GM20000 (cell line): ENCODE measurements around the gene BRI3.

Experiments used
- DNase-seq: peaks from one replicate; pipeline ENCODE4 v3.0.0; 2012; ENCODE audit warnings: low spot score
- TF ChIP-seq, protein P1 (sequence below): IDR thresholded peaks from 2 replicates; pipeline ENCODE4 v1.5.1; 2012; ENCODE audit warnings: mild to moderate bottlenecking, control low read depth; ENCODE audit errors: extremely low read depth, missing control alignments

BRI3 gene

DNA sequence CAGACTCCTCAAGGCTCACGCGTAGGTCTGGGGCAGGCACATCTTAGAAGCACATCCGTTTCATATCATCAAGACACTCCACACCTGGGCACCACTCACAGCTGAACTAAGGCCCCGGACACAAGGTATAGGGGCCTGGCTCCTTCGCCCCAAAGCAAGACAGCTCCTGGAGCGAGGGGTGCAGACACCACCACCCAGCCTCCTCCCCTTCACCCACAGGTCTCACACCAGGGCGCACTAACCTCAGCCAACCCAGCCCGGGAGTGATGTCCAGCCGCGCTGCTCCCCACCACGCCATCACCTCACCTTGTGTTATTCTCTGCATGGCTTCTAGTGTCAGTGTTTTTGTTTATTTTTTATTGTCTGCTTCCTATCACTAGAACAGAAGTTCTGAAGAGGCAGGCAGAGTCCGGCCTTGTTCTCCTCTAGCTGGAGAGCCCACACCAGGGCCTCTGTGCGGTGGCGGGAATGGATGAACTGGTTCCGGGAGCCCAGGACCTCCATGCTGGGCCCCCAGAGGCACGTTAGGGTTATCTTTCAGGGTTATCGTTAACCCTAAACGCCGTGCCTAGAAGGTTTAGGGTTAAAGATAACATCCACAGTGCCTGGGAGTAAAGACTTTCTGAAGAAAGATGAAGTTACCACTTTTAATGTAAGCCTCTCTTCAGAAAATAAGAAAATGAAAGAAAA lies 21.8 kb downstream of the BRI3 start:
- TF ChIP-seq, protein P1, sequence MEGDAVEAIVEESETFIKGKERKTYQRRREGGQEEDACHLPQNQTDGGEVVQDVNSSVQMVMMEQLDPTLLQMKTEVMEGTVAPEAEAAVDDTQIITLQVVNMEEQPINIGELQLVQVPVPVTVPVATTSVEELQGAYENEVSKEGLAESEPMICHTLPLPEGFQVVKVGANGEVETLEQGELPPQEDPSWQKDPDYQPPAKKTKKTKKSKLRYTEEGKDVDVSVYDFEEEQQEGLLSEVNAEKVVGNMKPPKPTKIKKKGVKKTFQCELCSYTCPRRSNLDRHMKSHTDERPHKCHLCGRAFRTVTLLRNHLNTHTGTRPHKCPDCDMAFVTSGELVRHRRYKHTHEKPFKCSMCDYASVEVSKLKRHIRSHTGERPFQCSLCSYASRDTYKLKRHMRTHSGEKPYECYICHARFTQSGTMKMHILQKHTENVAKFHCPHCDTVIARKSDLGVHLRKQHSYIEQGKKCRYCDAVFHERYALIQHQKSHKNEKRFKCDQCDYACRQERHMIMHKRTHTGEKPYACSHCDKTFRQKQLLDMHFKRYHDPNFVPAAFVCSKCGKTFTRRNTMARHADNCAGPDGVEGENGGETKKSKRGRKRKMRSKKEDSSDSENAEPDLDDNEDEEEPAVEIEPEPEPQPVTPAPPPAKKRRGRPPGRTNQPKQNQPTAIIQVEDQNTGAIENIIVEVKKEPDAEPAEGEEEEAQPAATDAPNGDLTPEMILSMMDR = no peak

DNA sequence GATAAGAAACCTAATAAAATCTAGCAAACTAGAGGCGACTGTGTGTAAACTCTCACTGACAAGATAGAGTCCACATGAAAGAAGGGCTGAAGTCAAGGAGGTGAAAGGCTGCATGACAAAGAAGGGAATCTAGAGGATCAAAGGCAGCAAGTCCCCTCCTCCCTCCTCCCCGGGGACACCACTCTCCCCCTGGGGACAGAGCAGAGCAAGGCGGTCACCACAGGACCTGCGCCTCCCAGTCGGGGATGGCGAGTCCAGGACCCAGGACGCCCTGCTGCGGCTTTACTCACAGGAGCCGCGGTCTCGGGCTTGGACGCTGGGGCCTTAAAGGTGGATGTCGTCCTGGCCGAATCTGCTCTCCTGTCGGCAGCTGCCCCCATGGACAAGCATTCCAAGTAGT lies 22.4 kb downstream of the BRI3 start:
- no peak for DNase-seq
- TF ChIP-seq, protein P1 = no peak

More for the DNA sequence above, 21.8 kb downstream of the BRI3 start:
- DNase-seq = no peak

DNA sequence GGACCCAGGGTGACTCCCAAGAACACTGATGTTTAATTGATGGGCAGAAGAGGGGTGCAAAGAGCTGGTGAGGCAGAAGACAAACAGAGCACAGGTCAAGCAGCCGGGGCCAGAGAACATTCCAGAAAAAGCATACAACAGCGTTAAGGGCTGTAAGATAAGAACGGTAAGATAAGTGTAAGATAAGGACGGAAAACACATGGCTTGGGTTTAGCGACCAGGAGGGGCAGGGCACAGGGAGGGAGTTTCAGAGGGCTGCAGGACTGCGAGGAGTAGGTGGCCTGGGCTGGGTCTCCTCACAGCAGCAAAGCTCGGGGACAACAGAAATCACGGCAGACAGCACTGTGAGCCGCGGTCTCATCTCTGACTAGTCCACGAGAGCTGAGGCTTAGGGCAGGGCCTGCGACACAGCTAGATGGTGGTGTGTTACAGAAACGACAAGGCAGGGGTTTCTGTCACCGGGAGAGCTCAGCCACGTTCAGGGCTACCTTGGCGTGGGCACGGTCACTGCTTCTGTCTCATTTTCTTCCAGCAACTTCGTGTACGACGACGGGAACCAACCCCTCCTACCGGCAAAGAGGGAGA lies 24.6 kb downstream of the BRI3 start:
- DNase-seq = no peak
- TF ChIP-seq, protein P1 = no peak

DNA sequence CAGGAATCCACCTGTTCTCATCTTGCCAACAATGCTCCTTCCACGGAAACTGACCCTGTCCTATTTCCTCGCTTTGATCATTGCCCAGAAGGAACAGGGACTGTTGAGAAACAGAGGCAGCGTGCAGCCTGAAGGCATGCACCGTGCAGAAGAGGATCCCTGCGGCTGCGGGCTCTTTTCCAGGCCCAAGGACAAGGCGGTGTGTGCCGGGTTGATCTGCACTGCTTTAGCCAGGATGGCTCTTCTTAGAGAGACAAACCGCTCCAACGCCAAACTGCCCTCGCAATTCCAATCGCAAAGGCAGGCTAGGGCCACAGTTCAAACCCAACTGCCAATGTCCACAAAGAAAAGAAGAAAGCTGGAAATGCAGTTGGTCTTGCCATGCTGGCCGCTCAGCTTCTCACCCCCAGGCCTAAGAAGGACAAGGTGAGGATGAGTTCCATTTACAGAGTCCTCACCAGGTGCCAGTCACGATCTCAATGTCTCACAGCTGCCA lies 26.5 kb downstream of the BRI3 start:
- TF ChIP-seq, protein P1 = no peak
- no peak for DNase-seq

DNA sequence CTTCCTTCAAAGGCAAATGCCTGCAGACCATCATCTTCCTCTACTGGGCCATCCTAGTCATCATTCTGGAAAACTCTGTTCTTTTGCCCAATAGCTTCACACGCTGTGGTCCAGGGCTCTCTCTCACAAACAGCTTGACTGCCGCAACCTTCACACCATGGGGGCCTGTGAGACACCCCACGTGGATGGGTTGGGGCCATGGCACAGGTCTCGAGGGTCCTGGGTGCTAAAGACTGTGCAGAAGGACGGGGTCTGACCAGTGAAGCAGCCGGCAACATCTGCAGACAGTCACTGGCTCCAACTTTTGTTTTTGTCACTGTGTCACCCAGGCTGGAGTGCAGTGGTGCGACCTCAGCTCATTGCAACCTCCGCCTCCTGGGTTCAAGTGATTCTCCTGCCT lies 28.1 kb downstream of the BRI3 start:
- TF ChIP-seq, protein P1 = no peak
- no peak for DNase-seq

DNA sequence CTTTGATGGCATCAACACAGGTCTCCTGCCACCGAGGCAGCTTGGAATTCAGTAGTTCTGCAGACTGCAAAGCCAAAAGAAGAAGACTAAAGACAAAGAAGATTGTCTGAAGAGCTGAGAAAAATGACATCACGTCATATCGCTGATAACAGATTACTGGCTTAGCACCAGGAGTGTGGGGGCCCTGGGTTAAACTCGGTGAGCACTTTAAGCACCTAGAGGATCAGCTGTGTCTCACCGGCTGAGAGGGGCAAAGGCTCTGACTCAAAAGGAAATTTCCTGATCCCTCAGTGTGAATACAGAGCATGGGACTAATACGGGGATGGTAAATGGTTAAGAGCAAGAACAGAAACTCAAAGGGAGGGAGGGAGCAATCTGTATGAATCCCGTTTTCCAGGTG lies 30.7 kb downstream of the BRI3 start:
- DNase-seq = no peak
- TF ChIP-seq, protein P1 = no peak

DNA sequence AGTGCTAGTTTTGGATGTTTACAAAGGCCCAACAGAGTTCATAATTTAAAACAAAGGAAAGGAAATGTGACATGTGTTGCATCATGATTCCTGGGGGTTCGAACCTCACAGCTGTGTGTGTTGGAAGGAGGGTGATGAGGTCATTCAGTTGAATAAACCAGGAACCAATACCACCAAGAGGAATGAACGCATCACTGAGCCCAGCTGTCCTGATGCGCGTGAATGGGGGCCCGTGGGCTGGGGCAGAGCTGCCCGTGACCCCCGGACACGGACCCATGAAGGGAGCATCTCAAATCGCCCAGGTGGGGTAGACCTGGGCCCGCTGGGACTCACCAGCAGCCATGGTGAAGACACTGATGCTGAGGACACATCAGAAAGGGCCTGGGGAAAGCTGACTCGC lies 33.0 kb downstream of the BRI3 start:
- DNase-seq = peak; percentile 44

More for the DNA sequence above, 33.0 kb downstream of the BRI3 start:
- TF ChIP-seq, protein P1 = no peak
